OCI-LY3 (cell line): ENCODE data around the gene WDR5B.

Experiments
- CTCF ChIP-seq: fragments of 200-600, 300-600 bp; sonication (generic); IDR thresholded peaks from 2 replicates; pipeline ENCODE4 v1.5.1; 2014; ENCODE audit warnings: antibody characterized with exemption, low read length, low read depth
- EZH2phosphoT487 ChIP-seq: fragments of 200-600 bp; shearing (Covaris generic); IDR thresholded peaks from 2 replicates; pipeline ENCODE4 v1.6.1; 2018; ENCODE audit warnings: antibody characterized with exemption, mixed run types, low read depth

- TF ChIP-seq CTCF (no peak), EZH2phosphoT487 (no peak)
These were observed 9.7 kb downstream of the WDR5B start for GRCh38 chr3:122406198-122406597.
